Fibroblast of upper back skin (primary cell): ENCODE results near the gene RIMBP2.

Experiments
- DNase-seq: peaks from one replicate; pipeline ENCODE4 v3.0.0-alpha.2; 2013

The RIMBP2 gene

DNA sequence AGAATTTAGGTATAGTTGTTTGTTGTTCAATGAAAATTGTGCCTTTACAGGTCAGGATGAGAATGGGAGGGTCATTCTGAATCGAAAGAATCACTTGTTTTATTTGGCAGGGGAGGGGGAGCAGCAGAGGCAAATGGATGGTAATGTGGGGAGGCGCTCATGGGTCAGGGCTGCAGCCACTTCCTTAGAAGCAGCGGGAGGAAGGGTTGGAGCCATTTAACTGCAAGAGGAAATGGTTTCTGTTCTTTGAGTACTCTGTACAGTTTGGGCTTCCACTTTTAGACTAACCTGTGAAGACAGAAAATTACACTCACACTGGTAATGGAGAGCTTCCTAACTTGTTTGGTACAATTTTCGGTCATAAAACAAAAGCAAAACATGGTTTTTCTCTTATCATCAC, 321.2 kb downstream of the RIMBP2 start:
- no peak for DNase-seq

GRCh38 chr12:130391186-130391585, 324.9 kb downstream of the RIMBP2 start:
- no peak for DNase-seq

DNA sequence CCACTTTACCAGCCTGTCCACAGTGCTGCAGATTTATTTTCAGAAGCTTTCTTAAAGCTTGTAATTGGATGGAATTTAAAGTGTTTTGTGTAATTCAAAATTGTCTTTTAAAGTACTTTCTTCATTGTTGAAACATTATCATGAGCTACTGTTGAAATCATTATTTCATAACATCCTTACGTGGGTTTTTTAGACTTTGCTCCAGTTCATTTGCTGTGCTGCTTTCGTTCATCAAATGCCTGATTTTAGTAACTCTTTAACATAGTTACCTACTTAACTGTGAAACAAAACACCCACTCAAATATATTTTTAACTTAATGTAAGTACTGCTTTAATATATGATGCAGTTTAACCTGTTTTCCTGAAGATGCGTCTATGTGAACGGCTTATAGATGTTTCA, 330.9 kb downstream of the RIMBP2 start:
- no peak for DNase-seq

- no peak for DNase-seq
Observed at GRCh38 chr12:130384234-130384633, 331.9 kb downstream of the RIMBP2 start.

- no peak for DNase-seq
Observed at GRCh38 chr12:130382818-130383217, 333.3 kb downstream of the RIMBP2 start.

DNA sequence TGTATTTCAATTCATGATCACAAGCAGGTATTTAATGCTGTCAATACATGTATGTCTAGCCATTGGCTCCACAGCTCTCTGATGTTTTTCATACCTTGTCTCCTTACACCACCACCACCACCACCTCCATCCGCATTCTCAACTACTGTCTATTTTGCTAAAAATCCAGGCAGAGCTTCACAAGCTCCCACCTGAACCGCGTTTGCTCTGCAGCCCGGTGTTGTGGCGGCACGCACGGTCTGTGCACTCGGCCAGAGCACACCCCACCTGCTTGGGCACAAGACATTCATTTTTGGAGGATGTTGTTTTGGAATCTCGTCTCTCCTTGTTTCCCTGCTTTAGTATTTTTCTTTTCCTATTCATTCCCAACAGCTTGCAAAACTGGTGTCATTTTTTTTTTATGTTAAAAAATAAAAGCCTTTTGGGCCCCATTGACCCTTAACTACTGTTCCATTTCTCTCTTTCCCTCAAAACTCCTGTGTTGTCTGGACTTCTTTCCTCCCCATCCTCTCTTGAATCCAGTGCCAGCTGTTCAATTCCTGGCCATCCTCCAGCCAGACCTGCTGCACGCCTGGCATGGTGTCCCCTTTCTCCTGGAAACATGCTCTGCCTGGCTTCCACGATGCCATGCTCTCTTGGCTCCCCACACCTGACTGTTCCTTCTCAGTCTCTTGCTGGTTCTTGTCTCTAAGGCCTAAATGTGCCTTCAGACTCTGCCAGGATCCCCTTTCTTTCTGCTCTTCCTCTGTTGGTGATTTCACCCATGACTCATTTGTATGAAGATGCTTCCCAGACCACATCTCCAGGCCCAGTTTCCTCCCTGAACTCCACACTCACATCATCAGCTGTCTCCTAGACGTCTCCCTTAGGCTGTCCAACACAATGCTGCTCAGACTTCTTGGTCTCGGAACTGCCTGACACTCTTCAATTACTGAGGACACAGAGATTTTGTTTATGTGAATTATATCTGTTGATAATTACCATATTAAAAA, 340.5 kb downstream of the RIMBP2 start:
- no peak for DNase-seq

- no peak for DNase-seq
Observed at GRCh38 chr12:130374083-130374482, 342.0 kb downstream of the RIMBP2 start.

GRCh38 chr12:130372936-130373335, 343.2 kb downstream of the RIMBP2 start:
- DNase-seq = no peak

DNA sequence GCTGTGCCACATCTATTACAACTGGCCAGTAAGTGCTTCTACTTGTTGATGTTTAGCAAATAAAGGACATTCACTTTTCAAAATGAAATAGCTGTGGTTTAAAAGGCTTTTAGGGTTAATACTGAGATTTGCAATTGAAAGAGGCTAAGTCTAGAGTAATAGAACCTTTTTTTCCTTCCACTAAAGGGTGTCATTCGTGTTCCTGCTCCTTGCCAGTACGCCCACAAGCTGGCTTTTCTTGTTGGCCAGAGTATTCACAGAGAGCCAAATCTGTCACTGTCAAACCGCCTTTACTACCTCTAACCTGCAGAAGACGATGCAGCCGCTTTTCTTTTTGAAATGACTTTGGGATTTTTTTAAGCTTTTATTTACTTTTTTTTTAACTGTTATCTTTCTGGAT, 344.8 kb downstream of the RIMBP2 start:
- DNase-seq = no peak

- no peak for DNase-seq
Observed at GRCh38 chr12:130369816-130370215, 346.3 kb downstream of the RIMBP2 start.

- DNase-seq = no peak
Observed at GRCh38 chr12:130367523-130367922, 348.6 kb downstream of the RIMBP2 start.

DNA sequence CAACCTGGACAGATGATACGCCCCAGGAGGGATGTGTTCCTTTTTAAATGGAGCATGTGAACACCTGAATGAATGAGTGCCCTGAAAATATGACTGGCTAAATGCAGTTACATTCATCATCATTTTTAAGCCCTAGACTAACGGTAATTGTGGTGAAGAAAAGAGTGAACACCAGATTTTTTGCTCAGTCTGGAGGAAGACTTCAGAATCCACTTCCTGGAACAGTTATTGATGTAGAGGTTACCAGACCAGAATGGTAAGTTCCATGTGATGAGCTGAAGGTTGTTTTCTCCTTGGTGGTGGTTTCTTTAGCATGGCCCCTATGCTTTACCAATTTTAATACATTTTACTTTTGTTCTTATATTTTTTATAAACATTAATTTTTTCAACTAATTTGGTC, 349.1 kb downstream of the RIMBP2 start:
- no peak for DNase-seq

DNA sequence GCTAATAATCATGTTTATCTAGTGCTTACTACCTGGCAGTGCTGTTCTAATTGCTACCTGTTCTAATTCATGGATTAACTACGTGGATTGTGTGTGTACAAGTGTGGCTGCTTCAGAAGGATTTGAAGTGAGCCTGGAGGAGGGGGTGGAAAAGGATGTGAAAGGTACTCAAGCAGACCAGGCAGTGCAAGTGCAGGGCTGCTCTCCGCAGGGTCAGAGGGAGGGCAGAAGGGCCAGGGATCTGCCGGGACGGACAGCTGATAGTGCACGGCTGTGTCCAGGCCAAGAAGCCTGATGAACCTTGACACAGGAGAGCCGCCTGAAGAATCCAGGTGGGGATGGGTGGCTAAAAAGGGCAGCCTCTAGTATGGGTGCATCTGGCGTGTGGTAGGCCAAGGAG, 349.9 kb downstream of the RIMBP2 start:
- DNase-seq = no peak

- no peak for DNase-seq
Observed at GRCh38 chr12:130364578-130364977, 351.5 kb downstream of the RIMBP2 start.

DNA sequence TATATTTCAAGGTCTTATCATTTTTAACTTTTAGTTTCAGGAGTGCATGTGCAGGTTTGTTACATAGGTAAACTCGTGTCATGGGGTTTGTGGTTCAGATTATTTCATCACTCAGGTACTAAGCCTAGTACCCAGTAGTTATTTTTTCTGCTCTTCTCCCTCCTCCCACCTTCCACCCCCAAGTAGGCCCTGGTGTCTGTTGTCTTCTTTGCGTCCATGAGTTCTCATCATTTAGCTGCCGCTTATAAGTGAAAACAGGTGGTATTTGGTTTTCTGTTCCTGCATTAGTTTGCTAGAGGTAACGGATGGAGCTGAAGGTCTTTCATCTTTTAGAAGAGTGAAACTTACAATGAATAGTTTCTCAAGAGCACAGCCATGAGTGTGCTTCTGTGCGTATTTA, 354.0 kb downstream of the RIMBP2 start:
- no peak for DNase-seq

GRCh38 chr12:130357729-130358330, 358.3 kb downstream of the RIMBP2 start:
- DNase-seq = no peak

- DNase-seq = no peak
Observed at GRCh38 chr12:130357241-130357640, 358.9 kb downstream of the RIMBP2 start.

DNA sequence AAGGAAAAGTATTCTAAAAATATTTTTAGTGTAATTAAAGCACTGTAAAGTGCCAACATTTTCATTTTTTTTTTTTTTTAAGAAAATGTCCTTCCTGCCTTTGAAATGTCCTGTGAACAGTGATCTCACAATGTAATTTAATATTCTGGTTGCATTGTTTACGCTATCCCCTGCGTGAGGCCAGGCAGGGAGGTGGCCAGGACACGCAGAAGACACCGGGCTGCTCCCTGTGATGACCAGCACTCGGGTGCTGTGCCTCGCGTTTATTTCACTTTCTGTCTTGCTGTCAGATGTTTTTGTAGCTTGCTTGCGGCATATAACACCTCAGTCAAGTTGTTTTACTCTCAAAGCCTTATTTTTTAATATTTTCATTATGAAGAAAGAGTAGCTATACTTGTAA, 359.9 kb downstream of the RIMBP2 start:
- DNase-seq = no peak

- DNase-seq = no peak
Observed at GRCh38 chr12:130354407-130354806, 361.7 kb downstream of the RIMBP2 start.

DNA sequence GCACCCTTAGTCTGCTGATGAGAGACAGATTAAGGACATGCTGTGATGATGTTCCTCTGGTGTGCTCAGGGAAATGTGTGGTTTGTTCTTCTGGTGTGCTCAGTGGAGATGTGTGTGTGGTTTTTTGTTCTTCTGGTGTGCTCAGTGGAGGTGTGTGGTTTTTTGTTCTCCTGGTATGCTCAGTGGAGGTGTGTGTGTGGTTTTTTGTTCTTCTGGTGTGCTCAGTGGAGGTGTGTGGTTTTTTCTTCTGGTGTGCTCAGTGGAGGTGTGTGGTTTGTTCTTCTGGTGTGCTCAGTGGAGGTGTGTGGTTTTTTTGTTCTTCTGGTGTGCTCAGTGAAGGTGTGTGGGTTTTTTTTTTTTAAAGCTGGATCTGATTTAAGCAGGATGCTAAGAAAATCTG, 363.0 kb downstream of the RIMBP2 start:
- no peak for DNase-seq

DNA sequence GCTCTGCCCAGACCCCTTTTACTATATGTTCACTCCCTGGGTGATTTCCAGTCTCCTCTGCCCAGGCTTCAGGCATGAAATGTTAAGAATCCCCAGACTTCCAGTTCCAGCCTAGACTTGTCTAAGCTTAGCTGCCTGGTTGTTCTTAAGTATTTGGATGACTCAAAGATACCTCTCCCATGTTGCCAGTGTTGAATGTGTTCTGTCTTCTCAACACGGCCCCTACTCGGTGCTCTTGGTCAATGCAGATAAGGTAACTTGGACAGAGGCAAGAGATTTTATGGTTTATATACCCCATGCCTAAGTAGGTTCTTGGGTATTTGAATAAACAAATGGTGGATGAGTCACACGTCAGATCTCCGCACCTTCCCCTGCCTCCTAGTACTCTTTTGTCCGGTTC, 364.8 kb downstream of the RIMBP2 start:
- DNase-seq = no peak

GRCh38 chr12:130350715-130351114, 365.4 kb downstream of the RIMBP2 start:
- DNase-seq = no peak

DNA sequence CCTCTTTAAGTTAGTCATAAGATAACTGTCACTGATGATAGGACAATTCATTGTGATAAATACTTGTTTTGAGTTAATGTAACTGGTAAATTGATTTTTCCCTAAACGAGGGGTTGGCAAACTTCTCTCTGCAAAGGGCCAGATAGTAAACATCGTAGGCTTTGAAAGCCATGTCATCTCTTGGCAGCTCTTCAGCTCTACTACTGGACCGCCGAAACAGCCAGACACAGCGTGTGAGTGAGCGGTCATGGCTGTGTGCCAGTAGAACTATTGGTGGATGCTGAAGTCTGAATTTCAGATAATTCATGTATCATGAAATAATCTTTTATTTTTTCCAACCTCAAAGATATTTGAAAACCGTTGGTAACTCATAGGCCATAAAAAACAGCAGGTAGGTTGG, 368.5 kb downstream of the RIMBP2 start:
- DNase-seq = no peak
